Ishikawa (cell line): ENCODE measurements around the gene AK5.

Experiments used
- CEBPB ChIP-seq: IDR thresholded peaks from 2 replicates; pipeline ENCODE4 v1.6.1; 2012
- CREB1 ChIP-seq: IDR thresholded peaks from 2 replicates; pipeline ENCODE4 v1.6.1; 2012; ENCODE audit warnings: low read depth
- EGR1 ChIP-seq: IDR thresholded peaks from 2 replicates; pipeline ENCODE4 v1.6.1; 2012
- EP300 ChIP-seq: IDR thresholded peaks from 2 replicates; pipeline ENCODE4 v1.6.1; 2012; ENCODE audit warnings: borderline replicate concordance
- FOXM1 ChIP-seq: IDR thresholded peaks from 2 replicates; pipeline ENCODE4 v1.6.1; 2012; ENCODE audit warnings: low read depth, borderline replicate concordance
- RAD21 ChIP-seq: IDR thresholded peaks from 2 replicates; pipeline ENCODE4 v1.6.1; 2012; ENCODE audit warnings: low read depth
- TEAD4 ChIP-seq: IDR thresholded peaks from 2 replicates; pipeline ENCODE4 v1.6.1; 2012
- ZBTB7A ChIP-seq: IDR thresholded peaks from 2 replicates; pipeline ENCODE4 v1.6.1; 2012; ENCODE audit warnings: low read depth
- TF ChIP-seq, protein P1 (sequence below): IDR thresholded peaks from 2 replicates; pipeline ENCODE4 v1.6.1; 2012; ENCODE audit warnings: low read depth, mild to moderate bottlenecking

DNA sequence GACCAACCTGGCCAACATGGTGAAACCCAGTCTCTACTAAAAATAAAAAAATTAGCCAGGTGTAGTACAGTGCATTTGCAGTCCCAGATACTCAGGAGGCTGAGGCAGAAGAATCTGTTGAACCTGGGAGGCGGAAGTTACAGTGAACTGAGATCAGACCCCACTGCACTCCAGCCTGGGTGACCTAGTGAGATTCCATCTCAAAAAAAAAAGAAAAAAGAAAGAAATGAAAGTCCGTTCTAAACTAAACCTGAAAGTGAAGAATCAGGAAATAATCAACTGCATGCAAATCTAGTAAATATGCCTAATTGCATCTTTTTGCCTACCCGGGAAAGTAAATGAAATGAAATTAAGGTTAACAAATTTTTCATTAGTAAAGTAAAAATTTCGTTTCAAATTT lies 301.1 kb downstream of the AK5 start:
- TF ChIP-seq EGR1 (no peak), CEBPB (no peak), EP300 (no peak), CREB1 (no peak), ZBTB7A (no peak), TEAD4 (no peak), FOXM1 (no peak), RAD21 (no peak)
- TF ChIP-seq, protein P1, sequence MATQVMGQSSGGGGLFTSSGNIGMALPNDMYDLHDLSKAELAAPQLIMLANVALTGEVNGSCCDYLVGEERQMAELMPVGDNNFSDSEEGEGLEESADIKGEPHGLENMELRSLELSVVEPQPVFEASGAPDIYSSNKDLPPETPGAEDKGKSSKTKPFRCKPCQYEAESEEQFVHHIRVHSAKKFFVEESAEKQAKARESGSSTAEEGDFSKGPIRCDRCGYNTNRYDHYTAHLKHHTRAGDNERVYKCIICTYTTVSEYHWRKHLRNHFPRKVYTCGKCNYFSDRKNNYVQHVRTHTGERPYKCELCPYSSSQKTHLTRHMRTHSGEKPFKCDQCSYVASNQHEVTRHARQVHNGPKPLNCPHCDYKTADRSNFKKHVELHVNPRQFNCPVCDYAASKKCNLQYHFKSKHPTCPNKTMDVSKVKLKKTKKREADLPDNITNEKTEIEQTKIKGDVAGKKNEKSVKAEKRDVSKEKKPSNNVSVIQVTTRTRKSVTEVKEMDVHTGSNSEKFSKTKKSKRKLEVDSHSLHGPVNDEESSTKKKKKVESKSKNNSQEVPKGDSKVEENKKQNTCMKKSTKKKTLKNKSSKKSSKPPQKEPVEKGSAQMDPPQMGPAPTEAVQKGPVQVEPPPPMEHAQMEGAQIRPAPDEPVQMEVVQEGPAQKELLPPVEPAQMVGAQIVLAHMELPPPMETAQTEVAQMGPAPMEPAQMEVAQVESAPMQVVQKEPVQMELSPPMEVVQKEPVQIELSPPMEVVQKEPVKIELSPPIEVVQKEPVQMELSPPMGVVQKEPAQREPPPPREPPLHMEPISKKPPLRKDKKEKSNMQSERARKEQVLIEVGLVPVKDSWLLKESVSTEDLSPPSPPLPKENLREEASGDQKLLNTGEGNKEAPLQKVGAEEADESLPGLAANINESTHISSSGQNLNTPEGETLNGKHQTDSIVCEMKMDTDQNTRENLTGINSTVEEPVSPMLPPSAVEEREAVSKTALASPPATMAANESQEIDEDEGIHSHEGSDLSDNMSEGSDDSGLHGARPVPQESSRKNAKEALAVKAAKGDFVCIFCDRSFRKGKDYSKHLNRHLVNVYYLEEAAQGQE = no peak
